Fibroblast of lung (primary cell): Measurements from ENCODE around the gene PPP2R5C. TPM values are rescaled to one million over a fixed set of nuclear protein-coding genes. Genes with fewer than 3 reads are reported as not detected.
A peak's percentile ranks its signal among the peaks of the same experiment; 100 is the strongest.
"Not testable (repeated sequence)": the region's sequence is repeated elsewhere in the genome, so short reads cannot be mapped to it uniquely, and the experiment has no call there.

Experiments used
- DNase-seq, 2 donors: peaks; one replicate each; pipeline versions ENCODE4 v3.0.0 to v3.0.0-alpha.2; 2010; ENCODE audit warnings: low read depth in 2 of 2
- H2AFZ ChIP-seq: 2 replicates; pipeline ENCODE4 v1.5.1; 2012; ENCODE audit warnings: low read length, control low read depth, inconsistent platforms
- H3K27ac ChIP-seq: 2 replicates; pipeline ENCODE4 v1.5.1; 2011; ENCODE audit warnings: low read length, control low read depth; ENCODE audit not compliant: insufficient read depth
- H3K27me3 ChIP-seq: 2 replicates; pipeline ENCODE4 v1.5.1; 2011; ENCODE audit warnings: mild to moderate bottlenecking, low read length; ENCODE audit not compliant: control insufficient read depth, insufficient read depth
- H3K36me3 ChIP-seq: 2 replicates; pipeline ENCODE4 v1.5.1; 2011; ENCODE audit warnings: low read length; ENCODE audit not compliant: control insufficient read depth, insufficient read depth
- H3K4me1 ChIP-seq: 2 replicates; pipeline ENCODE4 v1.5.1; 2011; ENCODE audit warnings: low read length; ENCODE audit not compliant: control insufficient read depth, insufficient read depth; ENCODE audit errors: extremely low read depth
- H3K4me2 ChIP-seq: 2 replicates; pipeline ENCODE4 v1.5.1; 2011; ENCODE audit warnings: low read length, control low read depth; ENCODE audit not compliant: insufficient read depth; ENCODE audit errors: extremely low read depth
- H3K4me3 ChIP-seq, 4 experiments: fragments of 200-600 bp in 1 of 4; sonication (generic) in 1 of 4; replicated peaks in 1 of 4; 2 replicates each; pipeline ENCODE4 v1.5.1; 2011 to 2016; ENCODE audit warnings: low read length in 4 of 4, low read depth in 3 of 4, mild to moderate bottlenecking in 3 of 4, control low read depth in 2 of 4, inconsistent platforms in 1 of 4, mixed read lengths in 1 of 4; ENCODE audit not compliant: insufficient read depth in 1 of 4; ENCODE audit errors: control extremely low read depth in 1 of 4
- H3K79me2 ChIP-seq: 2 replicates; pipeline ENCODE4 v1.5.1; 2012; ENCODE audit warnings: mild to moderate bottlenecking, low read length, inconsistent platforms; ENCODE audit not compliant: control insufficient read depth, insufficient read depth
- H3K9ac ChIP-seq: 2 replicates; pipeline ENCODE4 v1.5.1; 2011; ENCODE audit warnings: mild to moderate bottlenecking, low read length, control low read depth; ENCODE audit not compliant: insufficient read depth
- H3K9me3 ChIP-seq: 2 replicates; pipeline ENCODE4 v1.5.1; 2012; ENCODE audit warnings: low read depth, low read length; ENCODE audit not compliant: control insufficient read depth, insufficient read depth
- H4K20me1 ChIP-seq: 2 replicates; pipeline ENCODE4 v1.5.1; 2011; ENCODE audit warnings: low read length; ENCODE audit not compliant: control insufficient read depth, insufficient read depth; ENCODE audit errors: extremely low read depth
- EZH2 ChIP-seq: IDR thresholded peaks from 2 replicates; pipeline ENCODE4 v1.5.1; 2012; ENCODE audit warnings: low read length, control low read depth, mild to moderate bottlenecking; ENCODE audit errors: missing control alignments
- polyA minus RNA-seq: library from RNA; depleted of rRNA, polyadenylated mRNA; stranded (reverse); fragments of >200 nt; gene quantifications from 2 replicates; pipeline ENCODE4 v1.2.3, GENCODE V29; 2011; ENCODE audit warnings: low replicate concordance
- polyA plus RNA-seq, 2 donors: library from polyadenylated mRNA; depleted of rRNA in 1 of 2; stranded (reverse) in 1 of 2; unstranded in 1 of 2; fragments of >200 nt; gene quantifications; 2 replicates each; pipeline ENCODE4 v1.2.1, GENCODE V29; 2011 to 2012; ENCODE audit warnings: missing spikeins in 1 of 2
- total RNA-seq: library from RNA; depleted of rRNA; stranded (reverse); fragments of >200 nt; gene quantifications from 2 replicates; pipeline ENCODE4 v1.2.1, GENCODE V29; 2014
- TF ChIP-seq, protein P1 (sequence below), 2 donors: IDR thresholded peaks in 1 of 2; conservative IDR thresholded peaks in 1 of 2; 1 replicate in 1 of 2; 2 replicates in 1 of 2; pipeline ENCODE4 v1.5.1; 2011 to 2012; ENCODE audit warnings: low read length in 2 of 2, control low read depth in 1 of 2, inconsistent platforms in 1 of 2, low read depth in 1 of 2, mild to moderate bottlenecking in 1 of 2

The PPP2R5C gene
- 82.7 and 86.0 TPM in 2 replicates for total RNA-seq
- 113 and 116 TPM in 2 replicates for polyA plus RNA-seq
- 77.4 and 79.8 TPM in 2 replicates for polyA plus RNA-seq (2012)
- 32.8 and 33.4 TPM in 2 replicates for polyA minus RNA-seq

DNA sequence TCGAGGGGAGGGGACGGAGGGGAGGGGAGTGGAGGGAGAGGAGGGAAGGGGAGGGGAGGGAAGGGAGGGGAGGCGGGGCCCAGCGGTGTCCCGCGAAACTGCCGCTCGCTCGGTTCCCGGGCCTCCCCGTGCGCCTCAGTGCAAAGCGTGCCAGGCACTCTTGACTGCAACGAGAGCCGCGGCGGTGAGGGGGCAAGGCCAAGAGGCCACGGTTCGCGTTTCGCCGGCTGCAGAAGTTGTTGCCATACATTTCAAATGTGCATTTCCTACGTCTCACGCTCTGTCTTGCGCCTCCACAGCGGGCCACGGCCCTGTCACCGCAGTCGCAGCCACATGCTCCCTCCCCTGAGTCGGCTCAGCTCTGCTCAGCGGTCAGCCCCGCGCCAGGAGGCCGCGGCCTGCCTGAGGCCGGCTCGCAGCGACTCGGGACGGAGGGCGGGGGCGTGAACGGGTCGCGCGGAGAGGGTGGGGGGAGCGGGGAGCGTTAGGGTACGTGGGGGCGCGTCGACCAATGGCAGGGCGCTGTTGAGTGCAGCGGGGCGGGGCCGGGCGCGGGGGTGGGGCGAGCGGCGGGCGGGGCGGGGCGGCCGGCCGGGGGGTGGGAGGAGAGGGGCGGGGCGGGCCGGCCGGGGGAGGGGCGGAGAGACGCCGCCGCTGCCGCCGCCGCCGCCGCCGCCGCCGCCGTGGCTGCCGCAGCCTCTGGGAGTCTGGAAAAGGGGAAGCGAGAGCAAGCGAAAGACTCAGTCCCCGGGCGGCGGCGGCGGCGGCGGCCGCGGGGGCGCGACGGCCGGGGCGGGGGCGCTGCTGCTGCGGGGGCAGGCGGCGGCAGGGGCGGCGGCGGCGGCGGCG lies at the start of gene PPP2R5C:
Gene PPP2R5C, plus strand, starts transcription at position 678 of the 849 bp plus-strand sequence. CDS start 185 bp downstream, outside the sequence.
- peak within 1 kb of the TSS; percentile 98 for H2AFZ ChIP-seq
- peak within 1 kb of the TSS; percentile 56 to 94 (median 77) for H3K4me3 ChIP-seq
- H4K20me1 ChIP-seq, result no peaks in the 10 kb centered on the region
- H3K9ac ChIP-seq, result peak within 1 kb of the TSS; percentile 53
- no peak for TF ChIP-seq EZH2
- TF ChIP-seq, protein P1, sequence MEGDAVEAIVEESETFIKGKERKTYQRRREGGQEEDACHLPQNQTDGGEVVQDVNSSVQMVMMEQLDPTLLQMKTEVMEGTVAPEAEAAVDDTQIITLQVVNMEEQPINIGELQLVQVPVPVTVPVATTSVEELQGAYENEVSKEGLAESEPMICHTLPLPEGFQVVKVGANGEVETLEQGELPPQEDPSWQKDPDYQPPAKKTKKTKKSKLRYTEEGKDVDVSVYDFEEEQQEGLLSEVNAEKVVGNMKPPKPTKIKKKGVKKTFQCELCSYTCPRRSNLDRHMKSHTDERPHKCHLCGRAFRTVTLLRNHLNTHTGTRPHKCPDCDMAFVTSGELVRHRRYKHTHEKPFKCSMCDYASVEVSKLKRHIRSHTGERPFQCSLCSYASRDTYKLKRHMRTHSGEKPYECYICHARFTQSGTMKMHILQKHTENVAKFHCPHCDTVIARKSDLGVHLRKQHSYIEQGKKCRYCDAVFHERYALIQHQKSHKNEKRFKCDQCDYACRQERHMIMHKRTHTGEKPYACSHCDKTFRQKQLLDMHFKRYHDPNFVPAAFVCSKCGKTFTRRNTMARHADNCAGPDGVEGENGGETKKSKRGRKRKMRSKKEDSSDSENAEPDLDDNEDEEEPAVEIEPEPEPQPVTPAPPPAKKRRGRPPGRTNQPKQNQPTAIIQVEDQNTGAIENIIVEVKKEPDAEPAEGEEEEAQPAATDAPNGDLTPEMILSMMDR (conservative IDR thresholded peaks at IDR 0.05 in 1 of 2, IDR thresholded peaks at IDR 0.05 in 1 of 2; ENCODE audit: low read depth in 1 of 2, low read length in 2 of 2), result no peak
- H3K36me3 ChIP-seq, result no peaks in the 10 kb centered on the region
- H3K4me1 ChIP-seq, result no peaks in the 10 kb centered on the region
- H3K79me2 ChIP-seq, result no peaks in the 10 kb centered on the region
- H3K27ac ChIP-seq, result peak within 1 kb of the TSS; percentile 30
- peak; percentile 85 for DNase-seq
- no peaks in the 10 kb centered on the region for H3K27me3 ChIP-seq
- H3K9me3 ChIP-seq, result no peaks in the 10 kb centered on the region
- peak within 1 kb of the TSS; percentile 92 for H3K4me2 ChIP-seq

DNA sequence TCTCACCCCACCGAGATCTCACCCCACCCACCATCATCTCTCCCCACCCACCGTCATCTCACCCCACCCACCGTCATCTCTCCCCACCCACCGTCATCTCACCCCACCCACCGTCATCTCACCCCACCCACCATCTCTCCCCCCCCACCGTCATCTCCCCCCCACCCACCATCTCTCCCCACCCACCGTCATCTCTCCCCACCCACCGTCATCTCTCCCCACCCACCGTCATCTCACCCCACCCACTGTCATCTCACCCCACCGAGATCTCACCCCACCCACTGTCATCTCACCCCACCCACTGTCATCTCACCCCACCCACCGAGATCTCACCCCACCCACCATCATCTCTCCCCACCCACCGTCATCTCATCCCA lies 49.7 kb upstream of the PPP2R5C start:
- not testable (repeated sequence) for H2AFZ ChIP-seq, H3K27ac ChIP-seq, H3K9ac ChIP-seq, H3K36me3 ChIP-seq, H3K4me2 ChIP-seq, H3K79me2 ChIP-seq, H4K20me1 ChIP-seq, H3K4me3 ChIP-seq, H3K27me3 ChIP-seq, DNase-seq, H3K9me3 ChIP-seq, H3K4me1 ChIP-seq

GRCh38 chr14:101712341-101712740 lies 49.2 kb upstream of the PPP2R5C start:
- not testable (repeated sequence) for H3K9ac ChIP-seq, H3K4me3 ChIP-seq, H3K4me2 ChIP-seq, H2AFZ ChIP-seq, H3K36me3 ChIP-seq, DNase-seq, H3K27me3 ChIP-seq, H3K79me2 ChIP-seq, H4K20me1 ChIP-seq, H3K9me3 ChIP-seq, H3K27ac ChIP-seq, H3K4me1 ChIP-seq

DNA sequence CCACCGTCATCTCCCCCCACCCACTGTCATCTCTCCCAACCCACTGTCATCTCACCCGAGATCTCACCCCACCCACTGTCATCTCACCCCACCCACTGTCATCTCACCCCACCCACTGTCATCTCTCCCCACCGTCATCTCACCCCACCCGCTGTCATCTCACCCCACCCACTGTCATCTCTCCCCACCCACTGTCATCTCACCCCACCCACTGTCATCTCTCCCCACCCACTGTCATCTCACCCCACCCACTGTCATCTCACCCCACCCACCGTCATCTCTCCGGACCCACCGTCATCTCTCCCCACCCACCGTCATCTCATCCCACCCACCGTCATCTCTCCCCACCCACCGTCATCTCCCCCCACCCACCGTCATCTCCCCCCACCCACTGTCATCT lies 48.4 kb upstream of the PPP2R5C start:
- H3K9me3 ChIP-seq, DNase-seq, H3K4me1 ChIP-seq, H4K20me1 ChIP-seq, H3K79me2 ChIP-seq, H3K27ac ChIP-seq, H3K4me3 ChIP-seq, H3K4me2 ChIP-seq, H3K9ac ChIP-seq, H3K36me3 ChIP-seq, H2AFZ ChIP-seq, H3K27me3 ChIP-seq: not testable (repeated sequence)
